Naive B cell (primary cell): ENCODE data around the gene USP48. TPM values are rescaled to one million over a fixed set of nuclear protein-coding genes. Genes with fewer than 3 reads are reported as not detected.
A peak's percentile ranks its signal among the peaks of the same experiment; 100 is the strongest.

Source experiments
- ATAC-seq, 2 donors: fragments of 150-1000 bp; cut with Tn5 transposase; 2 replicates each; pipeline ENCODE4 v1.10.0; 2021; ENCODE audit warnings: low read depth in 2 of 2, mild to moderate bottlenecking in 2 of 2, moderate library complexity in 2 of 2
- DNase-seq: peaks from one replicate; pipeline ENCODE4 v3.0.0; 2022
- H3K27ac Mint-ChIP-seq, 6 donors: one replicate each; pipeline ENCODE4 v1.8.0; 2020 to 2022; ENCODE audit warnings: mild to moderate bottlenecking in 6 of 6, mixed read lengths in 6 of 6, moderate library complexity in 5 of 6, inconsistent platforms in 2 of 6
- H3K27me3 Mint-ChIP-seq, 3 donors: one replicate each; pipeline ENCODE4 v1.8.0; 2021 to 2022; ENCODE audit warnings: mixed read lengths in 3 of 3, mild to moderate bottlenecking in 1 of 3
- H3K36me3 Mint-ChIP-seq, 2 donors: one replicate each; pipeline ENCODE4 v1.8.0; 2020 to 2022; ENCODE audit warnings: mixed read lengths in 2 of 2, inconsistent platforms in 1 of 2, mild to moderate bottlenecking in 1 of 2
- H3K4me1 Mint-ChIP-seq, 3 donors: one replicate each; pipeline ENCODE4 v1.8.0; 2020 to 2022; ENCODE audit warnings: mixed read lengths in 3 of 3, inconsistent platforms in 1 of 3, mild to moderate bottlenecking in 1 of 3, moderate library complexity in 1 of 3
- H3K4me3 Mint-ChIP-seq, 8 donors: one replicate each; pipeline ENCODE4 v1.8.0; 2020 to 2022; ENCODE audit warnings: mild to moderate bottlenecking in 8 of 8, mixed read lengths in 8 of 8, moderate library complexity in 8 of 8, inconsistent platforms in 2 of 8
- H3K9me3 Mint-ChIP-seq, 7 donors: one replicate each; pipeline ENCODE4 v1.8.0; 2020 to 2022; ENCODE audit warnings: mixed read lengths in 7 of 7, mild to moderate bottlenecking in 5 of 7, inconsistent platforms in 2 of 7, moderate library complexity in 1 of 7
- polyA plus RNA-seq, 6 donors: library from polyadenylated mRNA; unstranded; fragments of 300-500 nt; fragmentation: Illumina TruSeq; gene quantifications; one replicate each; pipeline ENCODE4 v1.2.3, GENCODE V29; 2021; ENCODE audit warnings: low read depth in 6 of 6

Gene USP48
- polyA plus RNA-seq, 6 donors from 2014 or later: 30.3 to 45.9 (median 39.8) TPM

DNA sequence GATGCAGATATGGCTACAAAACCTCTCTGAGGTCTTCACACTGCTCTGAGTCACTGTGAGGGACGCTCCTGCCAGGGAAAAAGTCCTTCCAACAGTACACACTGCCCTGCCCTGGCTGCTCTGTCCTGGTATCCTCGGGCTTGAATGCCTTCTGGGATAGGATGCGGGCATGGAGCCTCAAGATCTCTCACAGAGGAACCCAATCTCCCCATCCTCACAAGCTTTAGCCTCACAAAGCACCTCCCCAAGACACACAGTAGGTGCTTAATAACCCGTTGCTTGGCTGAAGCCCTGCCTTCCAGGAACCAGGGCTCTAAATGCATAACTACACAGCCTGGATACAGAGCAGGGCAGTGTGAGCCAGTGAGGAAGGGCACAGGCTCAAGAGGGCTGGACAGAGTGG lies 123.0 kb downstream of the USP48 start:
- H3K4me3 Mint-ChIP-seq: peak overlapping the region in 4 of 8 donors; percentile 21 to 53 (median 28)
- H3K9me3 Mint-ChIP-seq: no peaks in the 10 kb centered on the region
- ATAC-seq: no peak
- no peaks in the 10 kb centered on the region for H3K36me3 Mint-ChIP-seq
- peak overlapping the region in 2 of 6 donors; percentile 52 to 71 for H3K27ac Mint-ChIP-seq
- DNase-seq: no peak
- peaks cover 6 to 15% (median 10%) of the 10 kb centered on the region in 3 donors for H3K4me1 Mint-ChIP-seq
- H3K27me3 Mint-ChIP-seq: peaks cover 32 to 68% (median 38%) of the 10 kb centered on the region in 3 donors

DNA sequence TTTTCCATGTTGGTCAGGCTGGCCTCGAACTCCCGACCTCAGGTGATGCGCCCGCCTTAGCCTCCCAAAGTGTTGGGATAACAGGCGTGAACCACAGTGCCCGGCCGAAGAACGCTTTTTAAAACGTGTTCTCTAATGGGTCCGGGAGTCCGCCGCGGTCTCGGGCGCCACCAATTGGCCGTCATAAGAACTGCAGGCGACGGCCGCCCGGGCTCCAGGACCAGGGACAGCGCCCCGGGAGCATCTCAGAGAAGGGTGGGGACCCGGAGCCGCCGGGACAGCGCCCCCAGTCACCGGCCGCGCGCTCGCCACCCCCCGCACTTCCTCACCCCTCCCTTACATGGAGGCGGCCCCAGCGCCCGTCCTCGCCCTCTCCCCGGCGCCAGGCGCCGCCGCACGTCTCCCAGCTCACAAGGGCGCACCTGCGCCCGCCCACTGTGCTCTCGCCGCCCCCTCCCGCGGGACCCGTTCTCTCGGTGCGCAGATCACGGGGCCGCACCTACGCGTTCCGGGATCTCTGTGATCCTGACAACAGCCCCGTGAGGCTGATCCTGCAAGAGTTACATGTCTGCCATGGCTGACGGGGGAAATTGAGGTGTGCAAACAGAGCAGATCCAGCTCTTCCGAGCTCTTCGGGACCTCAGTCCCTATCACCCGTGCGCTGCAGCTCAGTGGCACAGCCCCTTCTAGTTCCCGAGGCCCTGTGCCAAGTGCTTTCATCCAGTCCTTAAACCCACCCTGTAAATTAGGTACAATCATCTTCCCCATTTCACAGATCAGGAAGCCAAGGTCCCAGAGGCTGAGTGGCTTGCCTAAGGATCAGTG lies 123.6 kb downstream of the USP48 start:
- Mint-ChIP-seq H3K36me3 (no peaks in the 10 kb centered on the region), H3K27ac (peak overlapping the region in 1 of 6 donors; percentile 71), H3K27me3 (peaks cover 32 to 67% (median 32%) of the 10 kb centered on the region in 3 donors), H3K4me3 (peak overlapping the region in 2 of 8 donors; percentile 30 to 53), H3K4me1 (peaks cover 6 to 14% (median 8%) of the 10 kb centered on the region in 3 donors), H3K9me3 (no peaks in the 10 kb centered on the region)
- DNase-seq (peak; percentile 70), ATAC-seq (peak; percentile 90 to 91)

DNA sequence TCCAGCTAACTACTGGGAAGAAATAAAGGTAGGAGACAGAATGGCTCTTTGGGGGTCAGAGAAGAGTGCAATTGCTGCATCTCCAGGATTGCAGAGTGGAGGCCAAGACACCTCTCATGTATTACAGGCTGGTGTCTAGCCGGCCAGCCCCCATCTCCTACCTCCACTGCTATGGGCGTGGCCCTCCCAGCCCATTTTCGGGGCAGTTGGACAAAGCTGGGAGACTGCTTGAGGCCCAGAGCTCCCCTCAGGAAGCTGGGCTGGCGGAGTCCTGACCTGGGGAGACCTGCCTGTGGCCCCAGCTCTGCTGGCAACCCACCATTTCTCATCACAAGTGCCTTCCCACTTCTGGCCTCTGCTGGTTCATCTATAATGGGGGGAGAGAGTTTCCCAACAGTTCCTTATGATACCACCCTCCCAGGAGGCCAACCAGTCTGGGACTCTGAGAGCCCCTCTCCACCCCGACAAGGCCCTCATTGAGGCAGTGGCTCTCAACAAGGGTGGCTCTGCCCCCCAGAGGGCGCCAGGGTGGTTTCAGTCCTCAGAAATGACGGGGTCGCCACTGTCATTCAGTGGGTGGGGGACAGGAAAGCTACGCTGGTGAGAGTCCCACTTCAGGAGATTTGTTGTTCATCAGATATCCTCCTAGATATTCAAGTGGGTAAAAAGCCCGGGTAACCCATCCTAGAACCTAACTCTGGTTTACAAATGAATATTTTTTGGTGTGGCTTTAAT lies 125.3 kb downstream of the USP48 start:
- DNase-seq (no peak), ATAC-seq (no peak)
- Mint-ChIP-seq H3K4me1 (peaks cover 7 to 8% (median 7%) of the 10 kb centered on the region in 3 donors), H3K9me3 (no peaks in the 10 kb centered on the region), H3K36me3 (no peaks in the 10 kb centered on the region), H3K27ac (peak overlapping the region in 1 of 6 donors; percentile 3), H3K27me3 (peaks cover 27 to 61% (median 28%) of the 10 kb centered on the region in 3 donors), H3K4me3 (no peak overlapping the region)

DNA sequence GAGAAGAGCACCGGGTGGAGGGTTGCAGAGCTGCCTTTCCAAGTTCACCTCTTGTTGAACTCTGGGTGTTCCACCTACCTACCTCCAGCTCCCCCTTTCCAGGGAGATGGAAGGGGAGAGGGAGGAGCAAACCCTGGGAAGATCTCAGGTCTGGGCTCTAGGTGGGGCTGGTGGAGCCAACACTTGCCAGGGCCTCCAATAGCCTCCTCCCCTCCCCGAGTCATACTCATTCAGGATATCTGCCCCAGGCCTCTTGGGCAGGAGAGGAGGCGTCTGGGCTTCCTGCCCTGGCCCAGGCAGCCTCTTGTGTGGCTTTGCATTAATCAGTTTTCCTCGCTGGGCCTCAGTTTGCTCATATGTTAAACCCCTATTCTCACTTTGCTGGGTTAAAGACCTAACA lies 127.2 kb downstream of the USP48 start:
- Mint-ChIP-seq H3K36me3 (no peaks in the 10 kb centered on the region), H3K4me1 (peaks cover 18 to 22% (median 21%) of the 10 kb centered on the region in 3 donors), H3K27me3 (peaks cover 20 to 59% (median 30%) of the 10 kb centered on the region in 3 donors), H3K9me3 (no peaks in the 10 kb centered on the region), H3K4me3 (peak overlapping the region in 1 of 8 donors; percentile 66), H3K27ac (no peak overlapping the region)
- ATAC-seq (no peak), DNase-seq (no peak)

DNA sequence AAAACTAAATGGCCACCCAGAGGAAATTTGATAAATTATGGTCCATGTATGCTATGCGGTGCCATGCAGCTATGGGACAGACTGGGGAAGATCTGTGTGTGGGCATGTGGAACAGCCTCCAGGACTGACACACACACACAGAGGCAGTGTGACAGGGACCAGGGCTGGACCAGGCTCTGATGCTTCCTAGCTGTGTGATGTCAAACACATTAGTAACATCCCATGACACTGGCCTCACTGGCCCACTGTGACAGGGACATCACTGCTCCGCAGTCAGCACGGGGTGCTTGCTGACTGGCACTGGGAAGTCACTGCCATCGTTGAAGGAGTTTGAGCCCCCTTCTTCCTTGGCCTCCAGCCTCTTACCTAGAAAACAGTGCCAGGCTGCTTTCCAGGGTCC lies 127.7 kb downstream of the USP48 start:
- Mint-ChIP-seq H3K27ac (no peak overlapping the region), H3K9me3 (no peaks in the 10 kb centered on the region), H3K4me3 (peak overlapping the region in 1 of 8 donors; percentile 66), H3K4me1 (peaks cover 18 to 22% (median 22%) of the 10 kb centered on the region in 3 donors), H3K27me3 (peaks cover 17 to 56% (median 26%) of the 10 kb centered on the region in 3 donors), H3K36me3 (no peaks in the 10 kb centered on the region)
- DNase-seq (no peak), ATAC-seq (no peak)

DNA sequence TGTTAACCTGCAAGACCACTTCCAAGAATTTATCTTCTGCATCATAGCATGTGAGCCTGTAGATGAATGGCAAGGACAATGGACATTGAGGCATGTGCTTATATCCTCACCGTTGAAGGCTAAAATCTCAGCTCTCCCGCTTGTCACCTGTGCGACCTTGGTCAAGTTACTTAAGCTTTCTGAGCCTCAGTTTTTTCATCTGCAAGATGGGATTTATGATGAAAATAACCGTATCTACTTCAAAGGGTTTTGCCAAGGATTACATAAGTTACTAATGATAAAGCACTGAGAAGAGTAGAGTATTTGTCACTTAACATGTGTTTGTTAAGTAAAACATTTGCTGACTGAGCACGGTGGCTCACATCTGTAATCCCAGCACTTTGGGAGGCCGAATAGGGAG lies 128.7 kb downstream of the USP48 start:
- Mint-ChIP-seq H3K27ac (no peak overlapping the region), H3K36me3 (no peaks in the 10 kb centered on the region), H3K4me1 (peaks cover 18 to 22% (median 19%) of the 10 kb centered on the region in 3 donors), H3K4me3 (peak overlapping the region in 1 of 8 donors; percentile 43), H3K27me3 (peaks cover 19 to 57% (median 35%) of the 10 kb centered on the region in 3 donors), H3K9me3 (no peaks in the 10 kb centered on the region)
- ATAC-seq (no peak), DNase-seq (no peak)

DNA sequence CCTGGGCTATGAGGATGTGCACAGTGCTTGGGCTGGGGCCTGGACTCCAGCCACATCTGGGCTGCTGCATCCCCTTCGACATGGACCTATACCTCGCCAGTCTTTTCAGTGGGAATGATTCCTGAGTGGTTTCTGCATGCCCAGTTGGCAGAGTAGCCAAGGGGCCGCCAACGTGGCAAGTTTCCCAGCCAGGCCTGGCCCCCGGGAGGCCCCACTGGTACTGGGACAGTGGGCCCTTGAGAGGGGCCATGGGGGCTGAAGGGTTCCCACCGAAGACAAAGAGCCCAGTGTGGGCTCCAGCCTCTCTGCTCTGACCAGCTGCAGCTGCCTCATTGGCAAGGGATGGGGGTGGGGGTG lies 129.2 kb downstream of the USP48 start:
- Mint-ChIP-seq H3K9me3 (no peaks in the 10 kb centered on the region), H3K4me3 (peak overlapping the region in 1 of 8 donors; percentile 46), H3K4me1 (peaks cover 18 to 22% (median 19%) of the 10 kb centered on the region in 3 donors), H3K36me3 (no peaks in the 10 kb centered on the region), H3K27ac (no peak overlapping the region), H3K27me3 (peaks cover 22 to 62% (median 40%) of the 10 kb centered on the region in 3 donors)
- ATAC-seq: no peak
- no peak for DNase-seq

DNA sequence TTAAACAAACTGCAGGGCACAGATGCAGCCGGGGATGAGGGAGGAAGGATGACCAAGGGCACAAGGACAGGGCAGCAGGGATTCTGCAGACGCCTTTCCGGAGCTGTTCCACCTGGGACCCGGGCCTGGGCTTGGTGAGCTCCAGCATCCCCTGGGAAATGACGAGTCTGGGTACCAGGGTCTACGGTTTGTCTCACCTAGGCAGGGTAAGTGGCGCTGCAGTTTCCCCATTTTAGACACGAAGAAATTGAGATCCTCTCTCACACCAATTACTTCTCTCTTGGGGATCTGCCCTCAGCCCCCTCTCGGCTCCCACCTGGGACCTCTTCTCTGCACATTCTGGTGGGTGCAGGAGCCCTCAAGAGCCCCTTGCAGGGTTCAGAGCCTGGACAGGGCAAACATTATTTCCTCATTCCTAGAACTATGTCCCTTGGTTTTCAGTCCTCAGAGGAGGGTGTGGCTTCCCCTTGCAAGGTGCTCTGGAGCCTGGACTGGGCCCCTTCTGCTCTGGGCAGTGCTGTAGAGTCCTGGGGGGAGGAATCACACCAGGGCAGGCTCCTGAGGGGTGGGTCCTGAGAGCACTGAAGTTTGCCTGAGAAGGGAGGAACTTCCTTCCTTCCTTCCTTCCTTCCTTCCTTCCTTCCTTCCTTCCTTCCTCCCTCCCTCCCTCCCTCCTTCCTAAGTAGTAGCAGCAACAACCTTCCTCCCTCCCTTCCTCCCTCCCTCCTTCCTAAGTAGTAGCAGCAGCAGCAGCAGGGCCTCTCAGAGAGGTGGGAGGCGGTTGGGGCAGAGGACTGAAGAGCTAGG lies 129.8 kb downstream of the USP48 start:
- Mint-ChIP-seq H3K27ac (no peak overlapping the region), H3K4me1 (peaks cover 18 to 23% (median 22%) of the 10 kb centered on the region in 3 donors), H3K9me3 (no peaks in the 10 kb centered on the region), H3K4me3 (peak overlapping the region; percentile 36 to 93 (median 81)), H3K27me3 (peaks cover 22 to 68% (median 46%) of the 10 kb centered on the region in 3 donors), H3K36me3 (no peaks in the 10 kb centered on the region)
- DNase-seq: no peak
- no peak for ATAC-seq

DNA sequence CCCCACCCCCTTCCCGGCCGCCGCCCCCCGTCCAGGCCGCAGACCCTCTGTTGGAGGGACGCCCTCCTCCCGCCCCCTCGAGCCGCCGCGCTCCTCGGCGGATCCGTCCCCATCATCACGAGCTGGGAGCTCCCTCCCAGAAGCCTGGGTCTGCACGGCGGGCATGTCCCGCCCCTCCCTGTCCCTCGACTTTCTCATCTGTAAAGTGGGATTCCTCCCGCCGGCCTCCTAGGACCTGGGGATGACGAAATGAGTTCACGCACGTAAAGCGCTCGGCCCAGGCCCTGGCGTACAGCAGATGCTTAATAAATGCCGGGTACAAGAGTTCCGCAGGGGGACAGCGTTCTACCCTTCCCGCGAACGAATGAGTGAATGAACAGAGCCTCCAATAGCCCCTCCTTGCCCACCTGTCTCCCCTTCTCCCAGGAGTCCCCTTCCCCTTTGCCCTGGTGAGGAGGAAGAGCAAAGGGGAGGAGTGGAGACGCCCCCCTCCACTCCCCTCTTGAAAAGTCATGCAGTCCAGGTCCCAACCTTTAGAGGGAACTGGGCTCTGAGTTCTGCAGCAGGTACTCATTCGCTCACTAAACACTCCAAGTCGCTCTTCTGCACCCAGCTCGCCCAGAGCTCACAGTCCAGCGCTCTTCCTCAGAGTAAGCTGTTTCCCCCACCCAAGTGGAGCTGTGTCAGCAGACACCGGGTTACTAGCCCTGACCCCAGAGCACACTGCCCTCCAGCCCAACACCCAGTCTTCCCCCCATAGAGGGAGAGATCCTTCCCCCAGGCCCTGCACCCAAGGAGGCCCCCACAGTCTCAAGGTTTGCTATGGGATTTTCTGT lies 130.6 kb downstream of the USP48 start:
- H3K9me3 Mint-ChIP-seq: peaks cover 0 to 3% (median 0%) of the 10 kb centered on the region in 7 donors
- ATAC-seq (peak in 1 of 2 donors; percentile 24), DNase-seq (no peak)
- H3K36me3 Mint-ChIP-seq: no peaks in the 10 kb centered on the region
- peaks cover 18 to 23% (median 22%) of the 10 kb centered on the region in 3 donors for H3K4me1 Mint-ChIP-seq
- H3K27me3 Mint-ChIP-seq: peaks cover 28 to 71% (median 52%) of the 10 kb centered on the region in 3 donors
- H3K4me3 Mint-ChIP-seq: peak overlapping the region; percentile 66 to 93 (median 88)
- H3K27ac Mint-ChIP-seq: peak overlapping the region in 3 of 6 donors; percentile 16 to 67 (median 49)

DNA sequence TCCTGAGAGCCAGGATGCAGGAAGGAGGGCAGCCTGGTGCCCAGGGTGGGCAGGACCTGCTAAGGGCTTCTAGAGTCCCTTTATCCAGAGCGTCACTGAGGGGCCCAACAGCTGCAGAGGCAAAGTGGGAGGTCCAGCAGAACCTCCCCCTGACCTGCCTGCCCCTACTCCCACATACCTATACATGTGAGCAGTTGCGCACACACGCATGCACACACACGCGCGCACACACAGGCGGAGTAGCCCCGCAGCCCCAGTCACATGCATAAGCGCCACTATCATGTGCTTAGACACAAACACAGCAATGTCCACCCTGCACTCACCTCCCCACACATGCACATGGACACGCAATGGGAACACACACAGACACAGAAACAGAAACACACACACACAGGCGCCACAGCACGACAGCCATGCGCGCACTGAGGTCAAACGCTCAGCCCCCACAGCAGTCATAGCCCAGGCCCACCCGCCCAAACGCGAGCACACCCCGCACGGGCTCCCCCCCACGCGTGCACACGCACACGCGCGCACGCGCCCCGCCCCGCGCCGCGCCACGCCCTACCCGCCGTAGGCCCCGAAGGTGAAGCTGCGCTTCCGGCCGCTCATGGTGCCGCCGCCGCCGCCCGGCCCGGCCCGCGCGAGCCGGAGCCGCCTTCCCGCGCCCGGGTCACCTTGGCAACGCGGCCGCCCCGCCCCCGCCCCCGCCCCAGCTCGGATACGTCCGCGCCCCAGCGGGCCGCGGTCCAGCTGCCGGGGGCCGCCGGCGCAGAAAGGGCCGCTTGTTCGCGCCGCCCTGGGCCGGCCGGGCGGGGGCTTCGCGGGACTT lies 131.5 kb downstream of the USP48 start:
- Mint-ChIP-seq H3K4me1 (peaks cover 18 to 23% (median 22%) of the 10 kb centered on the region in 3 donors), H3K27me3 (peaks cover 27 to 71% (median 53%) of the 10 kb centered on the region in 3 donors), H3K27ac (peak overlapping the region in 3 of 6 donors; percentile 78 to 87 (median 87)), H3K9me3 (peaks cover 0 to 3% (median 0%) of the 10 kb centered on the region in 7 donors), H3K4me3 (peak overlapping the region; percentile 78 to 92 (median 88)), H3K36me3 (peaks cover 0 to 5% of the 10 kb centered on the region in 2 donors)
- ATAC-seq (peak; percentile 78 to 81), DNase-seq (no peak)

DNA sequence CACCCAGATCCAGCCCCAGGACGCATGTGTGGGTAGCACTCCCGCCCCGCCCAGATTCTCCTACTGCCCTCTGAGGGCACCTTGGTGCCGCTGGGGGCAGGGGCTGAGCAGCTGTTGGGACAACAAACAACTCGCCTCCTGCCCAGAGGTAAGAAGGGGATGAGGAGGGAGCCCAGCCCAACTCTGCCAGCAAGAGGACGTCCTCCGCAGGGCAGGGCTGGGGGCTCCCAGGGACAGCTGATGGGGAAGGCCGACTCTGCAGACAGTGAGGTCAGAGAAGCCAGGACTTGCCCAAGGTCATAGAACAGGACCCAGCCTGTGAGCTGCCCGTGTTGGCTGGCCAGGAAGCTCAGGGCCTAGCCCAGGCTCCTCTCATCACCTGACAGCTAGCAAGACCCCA lies 132.5 kb downstream of the USP48 start:
- peaks cover 0 to 8% of the 10 kb centered on the region in 2 donors for H3K36me3 Mint-ChIP-seq
- DNase-seq (no peak), ATAC-seq (no peak)
- no peak overlapping the region for H3K27ac Mint-ChIP-seq
- peak overlapping the region in 7 of 8 donors; percentile 15 to 90 (median 70) for H3K4me3 Mint-ChIP-seq
- H3K27me3 Mint-ChIP-seq: peaks cover 29 to 81% (median 63%) of the 10 kb centered on the region in 3 donors
- H3K4me1 Mint-ChIP-seq: peaks cover 18 to 23% (median 22%) of the 10 kb centered on the region in 3 donors
- H3K9me3 Mint-ChIP-seq: peaks cover 0 to 3% (median 0%) of the 10 kb centered on the region in 7 donors
